Peyer's patch (tissue), 4 donors: ENCODE results near the gene CTRB2.

Source experiments
- CTCF ChIP-seq, 6 experiments: fragments of 450-650 bp in 4 of 6; fragments of 200-600 bp in 2 of 6; sonication (generic) in 1 of 6; IDR thresholded peaks; one replicate each; pipeline ENCODE4 v1.5.1; 2017 to 2019; ENCODE audit warnings: antibody characterized with exemption in 6 of 6, mild to moderate bottlenecking in 3 of 6, moderate library complexity in 1 of 6
- POLR2A ChIP-seq, 2 donors: fragments of 450-650 bp; IDR thresholded peaks; one replicate each; pipeline ENCODE4 v1.5.1; 2017; ENCODE audit warnings: antibody characterized with exemption in 2 of 2, mild to moderate bottlenecking in 2 of 2, moderate library complexity in 2 of 2

GRCh38 chr16:75236736-75237397 is 29.9 kb upstream of the CTRB2 start:
- TF ChIP-seq POLR2A (IDR thresholded peaks at IDR 0.05) (no peak), CTCF (IDR thresholded peaks at IDR 0.05) (no peak)
